ENCODE measurements around the gene EFNA4. TPM values are rescaled to one million over a fixed set of nuclear protein-coding genes. Genes with fewer than 3 reads are reported as not detected.

EFNA4 gene
- total RNA-seq, 1 experiment from 2014 or later: 36.7 TPM

- Histone ChIP-seq H3K27me3 (ENCODE audit: low read length) (no peaks in the 10 kb centered on the region), H3K27ac (ENCODE audit: low read length) (no peak overlapping the region), H3K4me2 (ENCODE audit: low read length) (no peak overlapping the region), H3K9me3 (ENCODE audit: low read length) (no peaks in the 10 kb centered on the region), H3K79me2 (ENCODE audit: low read length) (no peaks in the 10 kb centered on the region), H2AFZ (ENCODE audit: low read length) (no peak overlapping the region), H3K4me1 (ENCODE audit: insufficient read depth, low read length) (peaks cover 21% of the 10 kb centered on the region), H4K20me1 (ENCODE audit: low read length) (no peaks in the 10 kb centered on the region), H3K9me2 (replicated peaks; ENCODE audit: low read length) (no peaks in the 10 kb centered on the region), H3K9ac (ENCODE audit: low read length) (no peak overlapping the region), H3K36me3 (ENCODE audit: low read depth, low read length) (peaks cover 25% of the 10 kb centered on the region), H3F3A (ENCODE audit: low read length, unreplicated experiment) (no peaks in the 10 kb centered on the region), H3K4me3 (ENCODE audit: low read length) (no peak overlapping the region)
- TF ChIP-seq EZH2 (IDR thresholded peaks at IDR 0.05; ENCODE audit: low read length, unreplicated experiment) (no peak), EZH2phosphoT487 (IDR thresholded peaks at IDR 0.05; ENCODE audit: borderline replicate concordance, low read length) (no peak), CTCF (conservative IDR thresholded peaks at IDR 0.05; ENCODE audit: low read depth, low read length) (no peak)
- BruUV-seq (replicated peaks): no TSS peak
- DNase-seq: no peak
- ATAC-seq: no peak
- intact Hi-C loops (cut with micrococcal nuclease): loop anchor here (5.0 kb wide), 1 partner anchor 34 kb away; the partner anchor contains the start of gene ADAM15
- ChIA-PET POLR2A (ENCODE audit: unreplicated experiment) (no interaction called here), CTCF (no interaction called here)
Observed at GRCh38 chr1:155018617-155019348, 44.8 kb upstream of the EFNA4 start.

GRCh38 chr1:155019377-155020245 is 43.9 kb upstream of the EFNA4 start:
- Histone ChIP-seq H4K20me1 (ENCODE audit: low read length) (no peaks in the 10 kb centered on the region), H3K9me3 (ENCODE audit: low read length) (no peaks in the 10 kb centered on the region), H3F3A (ENCODE audit: low read length, unreplicated experiment) (no peaks in the 10 kb centered on the region), H3K9me2 (replicated peaks; ENCODE audit: low read length) (no peaks in the 10 kb centered on the region), H3K79me2 (ENCODE audit: low read length) (no peaks in the 10 kb centered on the region), H3K4me2 (ENCODE audit: low read length) (no peak overlapping the region), H3K36me3 (ENCODE audit: low read depth, low read length) (peaks cover 18% of the 10 kb centered on the region), H2AFZ (ENCODE audit: low read length) (no peak overlapping the region), H3K4me1 (ENCODE audit: insufficient read depth, low read length) (peaks cover 21% of the 10 kb centered on the region), H3K4me3 (ENCODE audit: low read length) (no peak overlapping the region), H3K27ac (ENCODE audit: low read length) (no peak overlapping the region), H3K27me3 (ENCODE audit: low read length) (no peaks in the 10 kb centered on the region), H3K9ac (ENCODE audit: low read length) (no peak overlapping the region)
- CTCF ChIA-PET: interaction anchor here (0.6 kb wide), 2 partner anchors 35 to 55 kb away, joined by 3 to 8 read pairs; no protein-coding TSS in a partner anchor
- ATAC-seq (no peak), DNase-seq (no peak)
- no TSS peak for BruUV-seq (replicated peaks)
- no peak for TF ChIP-seq EZH2 (IDR thresholded peaks at IDR 0.05; ENCODE audit: low read length, unreplicated experiment)
- TF ChIP-seq EZH2phosphoT487 (IDR thresholded peaks at IDR 0.05; ENCODE audit: borderline replicate concordance, low read length): no peak
- TF ChIP-seq CTCF (conservative IDR thresholded peaks at IDR 0.05; ENCODE audit: low read depth, low read length): no peak
- intact Hi-C loops (cut with micrococcal nuclease): loop anchor here (5.0 kb wide), 1 partner anchor 33 kb away; the partner anchor contains the start of gene ADAM15
- POLR2A ChIA-PET (ENCODE audit: unreplicated experiment): interaction anchor here (0.5 to 0.7 kb wide), 3 partner anchors 17 to 1096 kb away, joined by 3 to 8 read pairs (median 6); partner anchors contain the start of genes ADAM15 and ZBTB7B

Data from PC-3 (cell line).